HG03064 (cell line): ENCODE data around the gene SNF8.

Experiments used
- ATAC-seq: cut with Tn5 transposase; IDR thresholded peaks from one replicate; pipeline ENCODE4 v1.9.1; 2021; ENCODE audit warnings: low read depth; ENCODE audit not compliant: unreplicated experiment

Gene SNF8

DNA sequence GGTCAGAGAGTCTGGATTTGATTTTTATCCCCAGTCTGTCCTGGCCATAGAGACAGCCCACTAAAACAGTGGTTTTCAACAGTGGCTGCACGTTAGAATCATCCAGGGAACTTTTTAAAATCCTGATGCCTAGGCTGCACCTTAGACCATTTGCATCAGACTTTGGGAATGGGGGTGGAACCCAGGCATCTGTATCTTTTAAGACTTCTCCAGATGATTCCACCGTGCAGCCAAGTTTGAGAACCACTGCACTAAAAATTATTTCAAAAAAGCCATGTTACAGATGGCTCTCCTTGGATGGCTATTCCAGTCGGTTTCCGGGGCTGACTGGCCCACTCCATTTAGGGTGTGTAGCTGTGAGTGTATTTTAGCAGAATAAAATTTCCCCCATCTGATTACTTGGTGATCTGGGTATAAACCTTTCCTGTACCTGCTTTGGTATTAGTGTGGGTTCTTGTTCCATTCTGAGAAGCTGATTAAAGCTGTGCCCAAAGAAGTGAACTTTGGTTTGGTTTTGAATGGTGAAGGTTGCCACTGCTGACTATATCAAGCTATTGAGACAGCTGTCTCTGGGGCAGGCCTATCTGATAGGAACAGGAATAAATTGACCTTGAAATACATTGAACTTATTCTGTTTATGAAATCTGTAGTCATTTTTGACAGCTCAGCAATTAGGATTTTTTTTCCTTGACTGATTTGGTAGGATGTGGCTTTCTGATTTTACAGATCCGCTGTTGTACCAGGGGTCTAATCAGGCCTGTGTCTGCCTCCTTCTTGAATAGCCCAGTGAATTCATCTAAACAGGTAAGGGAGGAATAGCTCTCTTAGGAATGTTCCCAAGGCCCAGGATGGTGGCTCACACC, 50.8 kb downstream of the SNF8 start:
- no peak for ATAC-seq

DNA sequence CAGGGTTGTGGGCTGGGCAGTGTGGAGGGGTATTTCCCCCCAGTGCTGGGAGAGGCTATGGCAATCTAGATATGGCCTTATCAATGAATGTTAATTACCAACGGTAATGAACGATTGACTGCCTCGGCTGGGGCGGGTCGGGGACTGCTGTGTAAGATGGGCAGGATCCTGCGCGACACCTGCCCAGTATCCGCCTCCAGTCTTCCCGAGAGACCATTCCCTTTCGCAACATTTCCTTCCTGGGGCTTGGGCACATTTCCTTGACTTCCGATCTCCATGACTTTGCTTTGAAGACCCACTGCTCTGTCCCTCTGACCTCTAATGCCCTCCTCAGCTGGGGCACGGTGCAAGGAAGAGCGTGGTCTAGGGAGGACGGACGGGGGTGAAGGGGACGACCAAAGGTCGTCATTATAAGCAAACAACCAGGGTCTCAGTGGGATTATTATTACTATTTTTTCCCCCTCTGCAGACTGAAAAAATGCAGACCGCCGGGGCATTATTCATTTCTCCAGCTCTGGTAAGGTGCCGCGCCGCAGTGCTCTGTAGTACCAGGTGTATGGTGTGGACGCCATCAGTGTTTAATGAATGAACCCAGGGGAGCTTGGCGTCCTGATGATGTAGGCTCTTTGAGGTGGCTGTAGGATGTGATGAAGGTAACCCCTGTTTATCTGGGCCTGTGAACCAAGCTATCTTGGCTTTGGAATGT, 51.5 kb downstream of the SNF8 start:
- peak; percentile 11 for ATAC-seq

DNA sequence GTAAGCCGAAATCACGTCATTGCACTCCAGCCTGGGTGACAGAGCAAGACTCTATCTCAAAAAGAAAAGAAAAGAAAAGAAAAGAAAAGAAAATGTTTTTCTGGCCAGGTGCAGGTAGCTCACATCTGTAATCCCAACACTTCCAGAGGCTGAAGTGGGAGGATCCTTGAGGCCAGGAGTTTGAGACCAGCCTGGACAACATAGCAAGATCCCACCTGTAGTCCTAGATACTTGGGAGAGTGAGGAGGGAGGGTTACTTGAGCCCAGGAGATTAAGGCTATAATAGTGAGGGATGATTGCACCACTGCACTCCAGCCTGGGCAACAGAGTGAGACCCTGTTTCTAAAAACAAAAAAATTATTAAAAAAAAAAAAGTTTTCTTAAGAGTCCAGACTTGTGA, 54.6 kb downstream of the SNF8 start:
- ATAC-seq = no peak

DNA sequence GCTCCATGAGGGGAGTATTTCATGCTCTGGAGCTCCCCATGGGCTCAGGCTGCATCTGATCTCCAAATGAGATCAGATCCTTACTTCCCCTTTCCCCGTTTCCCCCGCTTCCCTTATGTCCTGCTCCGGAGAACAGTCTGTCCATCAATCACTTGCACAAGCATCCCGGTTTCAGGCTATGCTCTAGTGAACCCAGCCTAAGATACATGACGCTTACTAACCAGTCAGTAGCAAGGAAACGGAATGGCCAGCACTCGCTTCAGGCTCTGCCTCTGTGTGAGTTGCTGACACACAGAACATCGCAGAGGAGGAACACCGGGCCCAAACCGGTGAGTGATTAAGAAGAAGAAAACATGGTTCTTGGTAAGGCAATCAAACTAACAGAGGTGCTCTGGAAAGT, 61.5 kb downstream of the SNF8 start:
- ATAC-seq = no peak

DNA sequence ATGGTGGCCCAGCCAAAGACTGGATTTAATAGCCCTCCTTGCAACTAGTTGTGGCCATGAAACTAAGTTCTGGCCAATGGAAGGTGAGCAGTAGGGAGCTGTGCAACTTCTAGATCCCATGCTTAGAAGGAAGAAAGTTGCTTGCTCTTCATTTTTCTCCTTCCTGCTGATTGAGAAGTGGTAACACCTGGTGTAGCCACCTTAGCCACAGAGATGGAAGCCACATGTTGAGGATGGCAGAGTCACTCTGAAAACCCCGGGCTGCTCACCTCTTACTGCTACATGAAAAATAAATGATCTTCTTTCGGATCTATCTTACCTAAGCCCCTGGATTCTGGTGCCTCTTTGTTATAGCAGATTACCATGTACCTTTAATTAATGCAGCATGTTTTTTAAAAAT, 62.4 kb downstream of the SNF8 start:
- no peak for ATAC-seq
